Activated CD8-positive, alpha-beta memory T cell treated with anti-CD3 and anti-CD28 coated beads, Interleukin-2, amount 10 ng/mL, durations not matched to agents 7 days and 5 days (primary cell): ENCODE measurements around the gene TCF3. TPM values are rescaled to one million over a fixed set of nuclear protein-coding genes. Genes with fewer than 3 reads are reported as not detected.
"Not testable (repeated sequence)": the region's sequence is repeated elsewhere in the genome, so short reads cannot be mapped to it uniquely, and the experiment has no call there.

Experiments
- ATAC-seq: fragments of 150-1000 bp; cut with Tn5 transposase; one replicate; pipeline ENCODE4 v1.10.0; 2021; ENCODE audit warnings: moderate library complexity
- CTCF ChIA-PET: fragments of 350-600 bp; sonication (Branson Sonifier 250); formaldehyde crosslinking; loops from one replicate; lab custom pipeline; 2021; ENCODE audit warnings: antibody characterized with exemption; lab: Charles Lee
- DNase-seq: peaks from one replicate; pipeline ENCODE4 v3.0.0-alpha.2; 2020
- H3K27ac Mint-ChIP-seq: one replicate; pipeline ENCODE4 v1.8.0; 2021; ENCODE audit warnings: mild to moderate bottlenecking, mixed read lengths
- H3K27me3 Mint-ChIP-seq: one replicate; pipeline ENCODE4 v1.8.0; 2021; ENCODE audit warnings: mixed read lengths
- H3K36me3 Mint-ChIP-seq: one replicate; pipeline ENCODE4 v1.8.0; 2021; ENCODE audit warnings: mild to moderate bottlenecking, mixed read lengths
- H3K4me1 Mint-ChIP-seq: one replicate; pipeline ENCODE4 v1.8.0; 2021; ENCODE audit warnings: mixed read lengths
- H3K4me3 Mint-ChIP-seq: one replicate; pipeline ENCODE4 v1.8.0; 2021; ENCODE audit warnings: mild to moderate bottlenecking, moderate library complexity, mixed read lengths
- H3K9me3 Mint-ChIP-seq: one replicate; pipeline ENCODE4 v1.8.0; 2022; ENCODE audit warnings: low read depth, mixed read lengths
- total RNA-seq, 2 experiments: library from RNA; stranded (reverse); gene quantifications; one replicate each; pipeline ENCODE4 v1.2.3, GENCODE V29; 2021

Gene TCF3
- total RNA-seq, 2 experiments from 2014 or later, result 116 to 124 TPM

GRCh38 chr19:1668486-1669270 is 16.3 kb upstream of the TCF3 start:
- ATAC-seq (no peak), DNase-seq (no peak)
- H3K4me1 Mint-ChIP-seq, result peaks cover 15% of the 10 kb centered on the region
- no peaks in the 10 kb centered on the region for H3K36me3 Mint-ChIP-seq
- CTCF ChIA-PET, result interaction anchor here (1.2 kb wide), 1 partner anchor 122 kb away, joined by 5 read pairs; no protein-coding TSS in a partner anchor
- no peak overlapping the region for H3K4me3 Mint-ChIP-seq
- H3K9me3 Mint-ChIP-seq, result no peaks in the 10 kb centered on the region
- H3K27ac Mint-ChIP-seq, result no peak overlapping the region
- peaks cover 36% of the 10 kb centered on the region for H3K27me3 Mint-ChIP-seq

- ATAC-seq (no peak), DNase-seq (no peak)
- Mint-ChIP-seq H3K36me3 (no peaks in the 10 kb centered on the region), H3K4me1 (peaks cover 14% of the 10 kb centered on the region), H3K27me3 (peaks cover 32% of the 10 kb centered on the region), H3K4me3 (no peak overlapping the region), H3K9me3 (no peaks in the 10 kb centered on the region), H3K27ac (peak overlapping the region; percentile 2)
- CTCF ChIA-PET, result no interaction called here
These were observed 15.7 kb upstream of the TCF3 start for GRCh38 chr19:1668048-1668485.

GRCh38 chr19:1665565-1666047 is 13.2 kb upstream of the TCF3 start:
- no peak for ATAC-seq
- peaks cover 12% of the 10 kb centered on the region for H3K4me1 Mint-ChIP-seq
- peaks cover 24% of the 10 kb centered on the region for H3K27me3 Mint-ChIP-seq
- H3K9me3 Mint-ChIP-seq, result no peaks in the 10 kb centered on the region
- CTCF ChIA-PET, result interaction anchor here (1.5 kb wide), 1 partner anchor 14 kb away, joined by 3 read pairs; no protein-coding TSS in a partner anchor
- no peak overlapping the region for H3K27ac Mint-ChIP-seq
- H3K36me3 Mint-ChIP-seq, result no peaks in the 10 kb centered on the region
- H3K4me3 Mint-ChIP-seq, result no peak overlapping the region
- DNase-seq, result no peak

DNA sequence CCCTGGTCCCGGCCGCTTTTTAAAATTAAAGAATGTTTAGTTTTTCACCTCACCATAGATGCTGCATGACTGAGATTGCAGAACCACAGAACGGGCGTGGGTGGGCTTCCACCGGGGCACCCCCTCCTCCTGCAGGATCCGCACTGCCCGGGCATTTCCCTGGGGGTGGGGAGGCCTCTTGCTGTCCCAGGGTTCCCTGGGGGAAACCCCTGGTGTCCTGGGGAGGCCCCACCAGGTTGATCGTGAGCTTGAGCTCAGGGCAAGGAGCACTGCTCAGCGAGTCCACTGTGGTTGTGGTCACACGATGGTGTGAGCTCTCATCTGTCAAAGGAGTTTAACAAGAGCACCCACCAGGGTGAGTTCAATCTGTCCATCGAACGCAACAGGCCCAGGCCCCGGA is 11.4 kb upstream of the TCF3 start:
- H3K27ac Mint-ChIP-seq, result no peak overlapping the region
- CTCF ChIA-PET, result interaction anchor here (2.4 to 4.3 kb wide), 2 partner anchors 13 to 117 kb away, joined by 6 to 17 read pairs; no protein-coding TSS in a partner anchor
- no peak overlapping the region for H3K4me3 Mint-ChIP-seq
- H3K9me3 Mint-ChIP-seq, result no peaks in the 10 kb centered on the region
- DNase-seq (no peak), ATAC-seq (no peak)
- peaks cover 10% of the 10 kb centered on the region for H3K4me1 Mint-ChIP-seq
- H3K36me3 Mint-ChIP-seq, result no peaks in the 10 kb centered on the region
- peaks cover 14% of the 10 kb centered on the region for H3K27me3 Mint-ChIP-seq

- not testable (repeated sequence) for H3K27ac Mint-ChIP-seq, DNase-seq, H3K9me3 Mint-ChIP-seq, H3K36me3 Mint-ChIP-seq, ATAC-seq, H3K4me1 Mint-ChIP-seq, H3K27me3 Mint-ChIP-seq, H3K4me3 Mint-ChIP-seq
- CTCF ChIA-PET, result interaction anchor here (0.6 to 4.3 kb wide), 3 partner anchors 12 to 117 kb away, joined by 3 to 17 read pairs (median 6); no protein-coding TSS in a partner anchor
These were observed 10.8 kb upstream of the TCF3 start for GRCh38 chr19:1663227-1663626.

DNA sequence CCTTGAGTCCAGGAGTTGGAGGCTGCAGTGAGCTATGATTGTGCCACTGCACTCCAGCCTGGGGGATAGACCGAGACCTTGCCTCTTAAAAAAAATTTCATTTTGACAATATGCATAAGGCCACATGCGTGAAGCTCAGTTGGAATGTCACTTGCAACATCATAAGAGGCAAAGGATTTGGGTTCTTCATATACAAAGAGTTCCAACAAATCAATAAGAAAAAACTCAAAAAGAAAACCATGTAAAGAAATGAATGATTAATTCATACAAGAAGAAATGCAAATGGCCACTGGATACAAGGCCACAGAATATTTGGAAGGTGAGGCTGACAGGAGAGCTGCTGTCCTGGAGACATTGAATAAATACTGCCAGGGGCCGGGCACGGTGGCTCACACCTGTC is 9.6 kb upstream of the TCF3 start:
- Mint-ChIP-seq H3K27ac (no peak overlapping the region), H3K9me3 (no peaks in the 10 kb centered on the region), H3K4me3 (no peak overlapping the region), H3K4me1 (peaks cover 3% of the 10 kb centered on the region), H3K36me3 (no peaks in the 10 kb centered on the region), H3K27me3 (no peaks in the 10 kb centered on the region)
- ATAC-seq (no peak), DNase-seq (no peak)
- CTCF ChIA-PET, result interaction anchor here (1.0 to 4.3 kb wide), 4 partner anchors 9 to 191 kb away, joined by 3 to 17 read pairs (median 4); partner anchors contain the start of gene TCF3

DNA sequence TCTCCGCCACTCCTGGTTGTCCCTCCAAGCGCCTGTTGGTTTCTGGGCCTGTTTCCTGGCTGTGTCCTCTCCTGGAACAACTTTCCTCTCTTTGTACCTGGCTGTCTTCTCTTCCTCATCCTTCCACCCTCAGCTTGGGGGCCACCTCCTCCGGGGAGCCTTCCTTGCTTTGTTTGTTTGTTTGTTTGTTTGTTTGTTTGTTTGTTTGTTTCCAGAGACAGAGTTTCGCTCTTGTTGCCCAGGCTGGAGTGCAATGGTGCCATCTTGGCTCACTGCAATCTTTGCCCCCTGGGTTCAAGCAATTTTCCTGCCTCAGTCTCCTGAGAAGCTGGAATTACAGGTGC is 6.6 kb upstream of the TCF3 start:
- H3K9me3 Mint-ChIP-seq, result no peaks in the 10 kb centered on the region
- no peaks in the 10 kb centered on the region for H3K27me3 Mint-ChIP-seq
- ATAC-seq (no peak), DNase-seq (no peak)
- CTCF ChIA-PET, result interaction anchor here (0.5 to 2.1 kb wide), 2 partner anchors 113 to 196 kb away, joined by 3 to 5 read pairs; no protein-coding TSS in a partner anchor
- no peak overlapping the region for H3K27ac Mint-ChIP-seq
- H3K36me3 Mint-ChIP-seq, result no peaks in the 10 kb centered on the region
- peaks cover 7% of the 10 kb centered on the region for H3K4me1 Mint-ChIP-seq
- H3K4me3 Mint-ChIP-seq, result no peak overlapping the region

DNA sequence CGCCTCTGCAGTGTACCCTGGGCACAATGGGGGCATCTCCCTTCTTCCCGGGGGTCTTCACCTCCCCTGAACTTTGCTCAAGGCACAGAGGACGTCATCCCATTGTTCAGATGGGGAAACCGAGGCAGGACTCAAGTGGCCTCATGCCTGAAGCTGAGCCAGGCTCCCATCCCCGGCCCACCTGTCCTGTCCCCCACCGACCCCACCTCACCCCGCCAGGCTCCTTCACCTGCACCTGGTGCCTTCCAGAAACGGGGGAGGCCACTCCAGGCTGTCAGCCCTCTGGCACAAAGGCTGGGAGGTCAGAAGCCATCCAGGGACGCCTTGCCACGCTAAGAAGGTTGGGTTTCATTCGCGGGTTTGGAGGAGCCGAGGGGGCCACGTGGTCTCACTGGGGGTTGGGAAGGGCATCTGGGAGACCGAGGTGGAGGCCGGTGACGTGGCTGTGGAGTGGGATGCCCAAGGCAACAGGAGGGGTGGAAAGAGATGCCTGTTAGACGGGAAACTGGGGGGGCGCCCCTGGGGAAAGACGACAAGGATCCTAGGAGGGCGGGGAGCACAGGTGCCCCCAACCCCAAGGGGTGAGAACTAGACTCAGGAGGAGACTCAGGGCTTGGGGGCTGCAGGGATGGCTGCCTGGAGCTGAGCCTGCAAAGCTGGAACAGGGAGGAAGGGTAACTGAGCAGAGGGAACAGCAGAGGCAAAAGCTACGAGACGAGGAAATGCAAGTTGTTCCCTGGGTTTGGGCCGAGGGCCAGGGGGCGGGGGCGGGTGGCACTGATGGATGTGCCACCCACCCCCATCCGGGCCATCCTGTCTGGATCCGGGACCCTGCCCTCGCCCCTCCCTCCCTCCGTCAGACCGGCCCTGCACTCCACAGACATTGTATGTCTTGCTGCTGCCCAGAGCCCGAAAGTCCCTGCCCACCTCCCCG is 6.0 kb upstream of the TCF3 start:
- DNase-seq, result no peak
- Mint-ChIP-seq H3K27ac (no peak overlapping the region), H3K4me1 (peaks cover 7% of the 10 kb centered on the region), H3K36me3 (no peaks in the 10 kb centered on the region), H3K27me3 (no peaks in the 10 kb centered on the region), H3K4me3 (no peak overlapping the region), H3K9me3 (no peaks in the 10 kb centered on the region)
- CTCF ChIA-PET, result interaction anchor here (2.1 kb wide), 1 partner anchor 112 kb away, joined by 5 read pairs; no protein-coding TSS in a partner anchor
- no peak for ATAC-seq

GRCh38 chr19:1657746-1658145 is 5.3 kb upstream of the TCF3 start:
- H3K27ac Mint-ChIP-seq, result no peak overlapping the region
- no peak for ATAC-seq
- no peaks in the 10 kb centered on the region for H3K27me3 Mint-ChIP-seq
- H3K9me3 Mint-ChIP-seq, result no peaks in the 10 kb centered on the region
- H3K4me3 Mint-ChIP-seq, result no peak overlapping the region
- CTCF ChIA-PET, result no interaction called here
- H3K4me1 Mint-ChIP-seq, result peaks cover 9% of the 10 kb centered on the region
- H3K36me3 Mint-ChIP-seq, result no peaks in the 10 kb centered on the region
- DNase-seq, result no peak

GRCh38 chr19:1656988-1657536 is 4.6 kb upstream of the TCF3 start:
- DNase-seq (no peak), ATAC-seq (no peak)
- H3K9me3 Mint-ChIP-seq, result no peaks in the 10 kb centered on the region
- H3K27ac Mint-ChIP-seq, result no peak overlapping the region
- no peak overlapping the region for H3K4me3 Mint-ChIP-seq
- CTCF ChIA-PET, result interaction anchor here (0.6 kb wide), 1 partner anchor 45 kb away, joined by 3 read pairs; no protein-coding TSS in a partner anchor
- H3K27me3 Mint-ChIP-seq, result no peaks in the 10 kb centered on the region
- peaks cover 9% of the 10 kb centered on the region for H3K4me1 Mint-ChIP-seq
- H3K36me3 Mint-ChIP-seq, result no peaks in the 10 kb centered on the region

- H3K36me3 Mint-ChIP-seq, result no peaks in the 10 kb centered on the region
- no peak overlapping the region for H3K4me3 Mint-ChIP-seq
- H3K27ac Mint-ChIP-seq, result no peak overlapping the region
- DNase-seq (no peak), ATAC-seq (no peak)
- CTCF ChIA-PET, result interaction anchor here (1.5 kb wide), 1 partner anchor 16 kb away, joined by 5 read pairs; no protein-coding TSS in a partner anchor
- H3K9me3 Mint-ChIP-seq, result no peaks in the 10 kb centered on the region
- H3K4me1 Mint-ChIP-seq, result peaks cover 10% of the 10 kb centered on the region
- no peaks in the 10 kb centered on the region for H3K27me3 Mint-ChIP-seq
These were observed 3.7 kb upstream of the TCF3 start for GRCh38 chr19:1655987-1656608.

DNA sequence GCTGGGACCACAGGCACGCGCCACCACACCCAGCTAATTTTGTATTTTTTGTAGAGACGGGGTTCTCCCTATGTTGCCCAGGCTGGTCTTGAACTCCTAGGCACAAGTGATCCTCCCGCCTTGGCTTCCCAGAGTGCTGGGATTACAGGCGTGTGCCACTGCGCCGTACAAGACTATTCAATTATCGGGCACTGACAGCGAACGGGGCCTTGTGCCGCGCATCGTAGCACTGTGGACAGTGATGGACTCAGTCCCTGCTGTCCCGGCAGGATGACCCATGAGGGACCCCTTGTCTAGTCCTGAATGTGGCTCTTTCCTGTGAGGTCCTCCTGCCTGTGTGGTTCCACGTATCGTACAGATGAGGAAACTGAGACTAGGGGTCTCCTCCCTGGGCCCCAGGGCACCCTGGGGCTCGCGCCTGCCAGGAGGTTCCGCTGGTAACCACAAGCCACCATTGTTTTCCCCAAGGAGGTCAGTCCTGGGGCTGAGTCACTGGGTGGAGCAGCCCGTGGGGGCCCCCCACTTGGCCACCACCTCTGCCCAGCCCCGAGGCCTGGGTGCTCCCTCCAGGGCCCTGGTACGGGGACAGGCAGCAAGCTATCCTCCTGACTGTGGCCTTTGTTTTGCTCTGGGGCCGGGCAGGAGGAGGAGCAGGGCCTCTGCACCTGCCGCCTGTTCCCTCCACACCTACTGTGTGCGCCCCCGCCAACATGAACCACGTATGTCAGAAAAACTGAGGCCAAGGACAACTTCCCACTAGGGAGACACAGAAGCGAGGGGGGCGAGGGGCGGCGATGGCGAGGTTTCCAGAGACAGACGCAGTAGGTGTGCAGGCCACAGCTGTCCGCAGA is 2.9 kb upstream of the TCF3 start:
- CTCF ChIA-PET, result interaction anchor here (1.5 kb wide), 1 partner anchor 17 kb away, joined by 5 read pairs; no protein-coding TSS in a partner anchor
- no peak for ATAC-seq
- H3K27me3 Mint-ChIP-seq, result no peaks in the 10 kb centered on the region
- no peaks in the 10 kb centered on the region for H3K9me3 Mint-ChIP-seq
- H3K27ac Mint-ChIP-seq, result no peak overlapping the region
- H3K36me3 Mint-ChIP-seq, result no peaks in the 10 kb centered on the region
- no peak for DNase-seq
- H3K4me3 Mint-ChIP-seq, result no peak overlapping the region
- peaks cover 13% of the 10 kb centered on the region for H3K4me1 Mint-ChIP-seq
